Ishikawa (cell line): ENCODE results near the gene EEIG1.

Source experiments
- CREB1 ChIP-seq: IDR thresholded peaks from 2 replicates; pipeline ENCODE4 v1.6.1; 2012; ENCODE audit warnings: low read depth
- EP300 ChIP-seq: IDR thresholded peaks from 2 replicates; pipeline ENCODE4 v1.6.1; 2012; ENCODE audit warnings: borderline replicate concordance
- FOXM1 ChIP-seq: IDR thresholded peaks from 2 replicates; pipeline ENCODE4 v1.6.1; 2012; ENCODE audit warnings: low read depth, borderline replicate concordance
- MAX ChIP-seq: IDR thresholded peaks from 2 replicates; pipeline ENCODE4 v1.6.1; 2012
- REST ChIP-seq: IDR thresholded peaks from 2 replicates; pipeline ENCODE4 v1.6.1; 2012; ENCODE audit warnings: low read depth, mild to moderate bottlenecking
- TAF1 ChIP-seq: IDR thresholded peaks from 2 replicates; pipeline ENCODE4 v1.6.1; 2012; ENCODE audit warnings: low read depth, mild to moderate bottlenecking
- TCF12 ChIP-seq: IDR thresholded peaks from 2 replicates; pipeline ENCODE4 v1.6.1; 2012; ENCODE audit warnings: low read depth
- USF1 ChIP-seq: IDR thresholded peaks from 2 replicates; pipeline ENCODE4 v1.6.1; 2012
- YY1 ChIP-seq: IDR thresholded peaks from 2 replicates; pipeline ENCODE4 v1.6.1; 2012; ENCODE audit warnings: low read depth
- ZBTB7A ChIP-seq: IDR thresholded peaks from 2 replicates; pipeline ENCODE4 v1.6.1; 2012; ENCODE audit warnings: low read depth

- TF ChIP-seq MAX, result no peak
- no peak for TF ChIP-seq TAF1
- no peak for TF ChIP-seq YY1
- no peak for TF ChIP-seq REST
- TF ChIP-seq FOXM1, result no peak
- no peak for TF ChIP-seq USF1
- TF ChIP-seq TCF12, result no peak
- no peak for TF ChIP-seq EP300
- TF ChIP-seq CREB1, result no peak
- no peak for TF ChIP-seq ZBTB7A
These were observed 22.2 kb upstream of the EEIG1 start for GRCh38 chr9:128002959-128003358.
